ENCODE data around the gene USP3.

DNA sequence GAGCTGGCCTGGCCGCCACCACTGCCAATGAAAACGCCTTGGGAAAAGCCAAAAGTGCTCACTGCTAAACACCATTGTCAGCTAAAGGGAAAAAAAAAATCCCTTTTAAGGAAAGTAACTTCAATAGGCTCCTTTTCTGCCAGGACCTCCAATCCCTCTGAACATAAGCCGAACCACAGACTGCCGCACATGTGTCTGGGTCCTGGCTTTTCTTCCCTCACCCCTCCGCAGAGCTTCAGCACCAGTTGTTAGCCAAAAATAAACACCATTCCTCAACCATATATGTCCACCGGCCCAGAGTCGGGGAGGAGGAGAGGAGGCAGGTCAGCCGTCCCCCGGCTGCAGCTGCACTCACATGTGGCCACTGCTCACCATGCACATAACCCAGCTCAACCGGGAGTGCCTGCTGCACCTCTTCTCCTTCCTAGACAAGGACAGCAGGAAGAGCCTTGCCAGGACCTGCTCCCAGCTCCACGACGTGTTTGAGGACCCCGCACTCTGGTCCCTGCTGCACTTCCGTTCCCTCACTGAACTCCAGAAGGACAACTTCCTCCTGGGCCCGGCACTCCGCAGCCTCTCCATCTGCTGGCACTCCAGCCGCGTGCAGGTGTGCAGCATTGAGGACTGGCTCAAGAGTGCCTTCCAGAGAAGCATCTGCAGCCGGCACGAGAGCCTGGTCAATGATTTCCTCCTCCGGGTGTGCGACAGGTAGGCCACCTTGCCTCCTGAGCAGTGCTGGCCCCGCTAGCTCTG lies 92.8 kb downstream of the USP3 start, which contains the start of gene FBXL22:
- TF ChIP-seq WIZ (CRISPR knock-in tag; IDR thresholded peaks at IDR 0.05) (no peak), SMARCC2 (IDR thresholded peaks at IDR 0.05) (no peak), SMAD3 (CRISPR knock-in tag; IDR thresholded peaks at IDR 0.05) (no peak), FOXK2 (IDR thresholded peaks at IDR 0.05) (no peak)

Data from HepG2 (cell line).